ENCODE results near the gene WWOX. TPM values are rescaled to one million over a fixed set of nuclear protein-coding genes. Genes with fewer than 3 reads are reported as not detected.

Gene WWOX
- total and polyA plus RNA-seq, 2 donors (not counting 3 experiments of a cell fraction or from before 2014, with no cell fraction given), result 6.2 to 12.5 TPM

DNA sequence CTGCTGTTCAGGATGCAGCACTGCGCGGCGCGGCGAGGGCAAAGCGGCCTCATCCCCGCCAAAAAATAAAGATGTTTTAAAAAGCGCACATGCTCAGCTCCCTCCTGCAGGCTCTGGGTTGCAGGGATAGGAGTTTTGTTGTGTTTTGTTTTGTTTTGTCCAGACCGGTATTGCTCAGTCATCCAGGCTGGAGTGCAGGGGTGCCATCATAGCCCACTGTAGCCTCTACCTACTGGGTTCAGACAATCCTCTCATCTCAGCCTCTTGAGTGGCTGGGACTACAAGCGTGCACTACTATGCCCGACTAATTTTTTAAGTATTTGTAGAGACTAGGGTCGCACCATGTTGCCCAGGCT, 636 bp downstream of the WWOX start:
- H3K4me1 ChIP-seq (ENCODE audit: control insufficient read depth, extremely low read depth, insufficient read depth, low read length), result peaks cover 9% of the 10 kb centered on the region
- FAIRE-seq (no peak), DNase-seq (ENCODE audit: low read depth, low spot score) (no peak)
- H3K4me2 ChIP-seq (ENCODE audit: insufficient read depth, low read length), result peak overlapping the region; percentile 66
- H3K4me3 ChIP-seq (replicated peaks in 1 of 3; ENCODE audit: insufficient read depth in 1 of 3, low read depth in 1 of 3, low read length in 3 of 3), result peak overlapping the region; percentile 47 to 79 (median 52)
- H3K79me2 ChIP-seq (ENCODE audit: control insufficient read depth, insufficient read depth, low read length), result no peaks in the 10 kb centered on the region
- POLR2A ChIA-PET, result no interaction called here
- H3K27ac ChIP-seq (ENCODE audit: insufficient read depth, low read depth, low read length), result peak overlapping the region; percentile 55
- no peaks in the 10 kb centered on the region for H3K36me3 ChIP-seq (ENCODE audit: control insufficient read depth in 2 of 2, extremely low read depth in 1 of 2, insufficient read depth in 2 of 2, low read length in 2 of 2)
- no peaks in the 10 kb centered on the region for H3K27me3 ChIP-seq (ENCODE audit: control insufficient read depth in 2 of 2, insufficient read depth in 2 of 2, low read length in 2 of 2)
- intact Hi-C loops (cut with micrococcal nuclease), result loop anchor here (1.0 kb wide), 1 partner anchor 864 kb away; no protein-coding TSS in a partner anchor
- no TSS peak for BruUV-seq (replicated peaks)
- H4K20me1 ChIP-seq (replicated peaks; ENCODE audit: control insufficient read depth, extremely low read depth, insufficient read depth, low read length), result no peaks in the 10 kb centered on the region
- TF ChIP-seq, protein P1, sequence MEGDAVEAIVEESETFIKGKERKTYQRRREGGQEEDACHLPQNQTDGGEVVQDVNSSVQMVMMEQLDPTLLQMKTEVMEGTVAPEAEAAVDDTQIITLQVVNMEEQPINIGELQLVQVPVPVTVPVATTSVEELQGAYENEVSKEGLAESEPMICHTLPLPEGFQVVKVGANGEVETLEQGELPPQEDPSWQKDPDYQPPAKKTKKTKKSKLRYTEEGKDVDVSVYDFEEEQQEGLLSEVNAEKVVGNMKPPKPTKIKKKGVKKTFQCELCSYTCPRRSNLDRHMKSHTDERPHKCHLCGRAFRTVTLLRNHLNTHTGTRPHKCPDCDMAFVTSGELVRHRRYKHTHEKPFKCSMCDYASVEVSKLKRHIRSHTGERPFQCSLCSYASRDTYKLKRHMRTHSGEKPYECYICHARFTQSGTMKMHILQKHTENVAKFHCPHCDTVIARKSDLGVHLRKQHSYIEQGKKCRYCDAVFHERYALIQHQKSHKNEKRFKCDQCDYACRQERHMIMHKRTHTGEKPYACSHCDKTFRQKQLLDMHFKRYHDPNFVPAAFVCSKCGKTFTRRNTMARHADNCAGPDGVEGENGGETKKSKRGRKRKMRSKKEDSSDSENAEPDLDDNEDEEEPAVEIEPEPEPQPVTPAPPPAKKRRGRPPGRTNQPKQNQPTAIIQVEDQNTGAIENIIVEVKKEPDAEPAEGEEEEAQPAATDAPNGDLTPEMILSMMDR (IDR thresholded peaks at IDR 0.05; ENCODE audit: extremely low read depth in 1 of 2, insufficient read depth in 1 of 2, low read depth in 1 of 2, low read length in 2 of 2), result peak in 1 of 2 donors; percentile 87
- no peak for TF ChIP-seq GATA2 (IDR thresholded peaks at IDR 0.05; ENCODE audit: insufficient read depth, insufficient read length, low read depth, low read length)
- dilution Hi-C loops (cut with MboI; ENCODE audit: extremely low pct_ligation_motif_present, low sequenced_read_pairs), result no loop called here
- H2AFZ ChIP-seq (ENCODE audit: low read depth, low read length), result peak overlapping the region; percentile 93
- H3K9ac ChIP-seq (replicated peaks; ENCODE audit: extremely low read depth, insufficient read depth, low read length), result peak overlapping the region; percentile 54
- CTCF ChIA-PET, result interaction anchor here (1.0 to 1.1 kb wide), 3 partner anchors 43 to 863 kb away, joined by 4 to 10 read pairs (median 7); no protein-coding TSS in a partner anchor
- no peaks in the 10 kb centered on the region for H3K9me1 ChIP-seq (replicated peaks; ENCODE audit: control insufficient read depth, extremely low read depth, insufficient read depth, low read length)
- H3K9me3 ChIP-seq (replicated peaks; ENCODE audit: control insufficient read depth, insufficient read depth, low read length), result no peaks in the 10 kb centered on the region

DNA sequence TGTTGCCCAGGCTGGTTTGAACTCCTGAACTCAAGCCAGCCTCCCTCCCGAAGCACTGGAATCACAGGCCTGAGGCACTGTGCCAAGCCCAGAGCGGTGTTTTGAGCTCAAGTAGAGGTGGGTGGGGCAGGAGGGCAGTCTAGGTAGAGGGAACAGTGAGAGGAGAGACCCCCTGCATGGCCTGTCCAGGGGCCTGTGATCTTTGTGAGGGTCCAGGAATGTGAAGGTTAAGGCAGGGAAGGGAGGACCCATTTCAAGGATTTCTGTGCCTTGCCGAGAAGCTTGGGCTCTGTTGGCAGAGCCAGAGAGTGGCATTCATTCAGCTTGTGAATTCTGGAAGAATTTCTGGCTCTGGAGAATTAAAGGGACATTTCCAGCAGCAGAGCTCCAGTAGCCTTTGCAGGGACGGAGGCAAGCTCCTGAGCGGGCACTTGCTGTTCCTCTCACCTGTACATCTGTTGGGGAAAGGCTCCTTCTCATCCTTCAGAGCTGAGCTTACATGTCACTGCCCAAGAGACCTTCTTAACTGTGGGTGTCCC, 2.7 kb downstream of the WWOX start:
- dilution Hi-C loops (cut with MboI; ENCODE audit: extremely low pct_ligation_motif_present, low sequenced_read_pairs) (no loop called here), intact Hi-C loops (cut with micrococcal nuclease) (no loop called here)
- FAIRE-seq (no peak), DNase-seq (ENCODE audit: low read depth, low spot score) (no peak)
- TF ChIP-seq FOS (IDR thresholded peaks at IDR 0.05; ENCODE audit: borderline replicate concordance, insufficient read depth, low read length) (no peak), EZH2 (IDR thresholded peaks at IDR 0.05; ENCODE audit: borderline replicate concordance, low read depth, low read length, severe bottlenecking) (no peak), JUN (IDR thresholded peaks at IDR 0.05; ENCODE audit: borderline replicate concordance, insufficient read depth, insufficient read length, low read depth) (no peak), GATA2 (IDR thresholded peaks at IDR 0.05; ENCODE audit: insufficient read depth, insufficient read length, low read depth, low read length) (no peak), POLR2AphosphoS5 (IDR thresholded peaks at IDR 0.05; ENCODE audit: insufficient read depth, low read depth, low read length) (no peak), MYC (IDR thresholded peaks at IDR 0.05; ENCODE audit: low read depth, low read length) (no peak), POLR2A (IDR thresholded peaks at IDR 0.05; ENCODE audit: low read depth, low read length) (no peak)
- TF ChIP-seq, protein P1 (IDR thresholded peaks at IDR 0.05; ENCODE audit: extremely low read depth in 1 of 2, insufficient read depth in 1 of 2, low read depth in 1 of 2, low read length in 2 of 2), result no peak
- TF ChIP-seq, protein P2, sequence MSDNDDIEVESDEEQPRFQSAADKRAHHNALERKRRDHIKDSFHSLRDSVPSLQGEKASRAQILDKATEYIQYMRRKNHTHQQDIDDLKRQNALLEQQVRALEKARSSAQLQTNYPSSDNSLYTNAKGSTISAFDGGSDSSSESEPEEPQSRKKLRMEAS (IDR thresholded peaks at IDR 0.05; ENCODE audit: insufficient read depth, insufficient read length), result no peak
- H3K9me3 ChIP-seq (replicated peaks; ENCODE audit: control insufficient read depth, insufficient read depth, low read length), result no peaks in the 10 kb centered on the region
- no peaks in the 10 kb centered on the region for H3K36me3 ChIP-seq (ENCODE audit: control insufficient read depth in 2 of 2, extremely low read depth in 1 of 2, insufficient read depth in 2 of 2, low read length in 2 of 2)
- H3K27me3 ChIP-seq (ENCODE audit: control insufficient read depth in 2 of 2, insufficient read depth in 2 of 2, low read length in 2 of 2), result no peaks in the 10 kb centered on the region
- H2AFZ ChIP-seq (ENCODE audit: low read depth, low read length), result no peak overlapping the region
- POLR2A ChIA-PET, result no interaction called here
- no peaks in the 10 kb centered on the region for H3K9me1 ChIP-seq (replicated peaks; ENCODE audit: control insufficient read depth, extremely low read depth, insufficient read depth, low read length)
- no peaks in the 10 kb centered on the region for H4K20me1 ChIP-seq (replicated peaks; ENCODE audit: control insufficient read depth, extremely low read depth, insufficient read depth, low read length)
- peaks cover 9% of the 10 kb centered on the region for H3K4me1 ChIP-seq (ENCODE audit: control insufficient read depth, extremely low read depth, insufficient read depth, low read length)
- H3K4me2 ChIP-seq (ENCODE audit: insufficient read depth, low read length), result no peak overlapping the region
- no peak overlapping the region for H3K9ac ChIP-seq (replicated peaks; ENCODE audit: extremely low read depth, insufficient read depth, low read length)
- H3K27ac ChIP-seq (ENCODE audit: insufficient read depth, low read depth, low read length), result no peak overlapping the region
- H3K4me3 ChIP-seq (replicated peaks in 1 of 3; ENCODE audit: insufficient read depth in 1 of 3, low read depth in 1 of 3, low read length in 3 of 3), result no peak overlapping the region
- no TSS peak for BruUV-seq (replicated peaks)
- H3K79me2 ChIP-seq (ENCODE audit: control insufficient read depth, insufficient read depth, low read length), result no peaks in the 10 kb centered on the region
- CTCF ChIA-PET, result interaction anchor here (1.2 kb wide), 1 partner anchor 22 kb away, joined by 3 read pairs; no protein-coding TSS in a partner anchor
